DOHH2 (cell line): ENCODE data around the gene PARP4.
"Not testable (repeated sequence)": the region's sequence is repeated elsewhere in the genome, so short reads cannot be mapped to it uniquely, and the experiment has no call there.

ENCODE experiments used
- CTCF ChIP-seq: fragments of 200-600 bp; sonication (generic); IDR thresholded peaks from one replicate; pipeline ENCODE4 v1.5.1; 2014; ENCODE audit warnings: antibody characterized with exemption, mild to moderate bottlenecking, low read depth, low read length; ENCODE audit not compliant: poor library complexity, severe bottlenecking
- EZH2phosphoT487 ChIP-seq: fragments of 200-600 bp; sonication (generic); IDR thresholded peaks from 2 replicates; pipeline ENCODE4 v1.6.1; 2017; ENCODE audit warnings: borderline replicate concordance, mild to moderate bottlenecking, antibody characterized with exemption, low read length, moderate library complexity, mixed read lengths

GRCh38 chr13:24380227-24380626 lies 132.4 kb downstream of the PARP4 start:
- TF ChIP-seq CTCF, EZH2phosphoT487: not testable (repeated sequence)
